B cell (primary cell): ENCODE measurements around the gene SFMBT2.

Experiments used
- CTCF ChIP-seq: fragments of 200-600 bp; IDR thresholded peaks from one replicate; pipeline ENCODE4 v1.8.0; 2022; ENCODE audit warnings: antibody characterized with exemption, mild to moderate bottlenecking
- EZH2 ChIP-seq: IDR thresholded peaks from 2 replicates; pipeline ENCODE4 v1.6.1; 2012; ENCODE audit warnings: borderline replicate concordance, low read depth, mild to moderate bottlenecking, moderate library complexity, low read length; ENCODE audit not compliant: insufficient read depth, poor library complexity, severe bottlenecking

- no peak for TF ChIP-seq CTCF
- TF ChIP-seq EZH2: no peak
These were observed 288.3 kb downstream of the SFMBT2 start for GRCh38 chr10:7122561-7122960.
